WTC11 (cell line): ENCODE results near the gene AFM. TPM values are rescaled to one million over a fixed set of nuclear protein-coding genes. Genes with fewer than 3 reads are reported as not detected.

Experiments
- ATAC-seq: fragments of 200-7000 bp; cut with Tn5 transposase; 2 replicates; pipeline ENCODE4 v1.10.0; 2021; ENCODE audit warnings: mild to moderate bottlenecking, moderate library complexity
- CTCF ChIA-PET: fragments of 300-600 bp; sonication (Branson Sonifier 250); formaldehyde crosslinking; loops from one replicate; lab custom pipeline; 2021; ENCODE audit warnings: antibody characterized with exemption; lab: Charles Lee
- POLR2A ChIA-PET: fragments of 350-600 bp; sonication (Branson Sonifier 250); formaldehyde crosslinking; loops from one replicate; lab custom pipeline; 2021; ENCODE audit warnings: antibody characterized with exemption; lab: Charles Lee
- DNase-seq: peaks from one replicate; pipeline ENCODE4 v3.0.0; 2021; ENCODE audit warnings: low spot score
- H3K27ac Mint-ChIP-seq: 2 replicates; pipeline ENCODE4 v1.8.0; 2021; ENCODE audit warnings: mixed read lengths
- H3K27me3 Mint-ChIP-seq: 2 replicates; pipeline ENCODE4 v1.8.0; 2021; ENCODE audit warnings: low read depth, mild to moderate bottlenecking, moderate library complexity, mixed read lengths
- H3K36me3 Mint-ChIP-seq: 2 replicates; pipeline ENCODE4 v1.8.0; 2021; ENCODE audit warnings: mixed read lengths
- H3K4me1 Mint-ChIP-seq: 2 replicates; pipeline ENCODE4 v1.8.0; 2022; ENCODE audit warnings: mixed read lengths
- H3K4me3 Mint-ChIP-seq: 2 replicates; pipeline ENCODE4 v1.8.0; 2021; ENCODE audit warnings: mild to moderate bottlenecking, moderate library complexity, mixed read lengths
- H3K9me3 Mint-ChIP-seq: 2 replicates; pipeline ENCODE4 v1.8.0; 2021; ENCODE audit warnings: mixed read lengths
- AR ChIP-seq: fragments of 250-450 bp; sonication (Bioruptor Pico); IDR thresholded peaks from 2 replicates; pipeline ENCODE4 v1.9.0; 2021; ENCODE audit warnings: mild to moderate bottlenecking
- ESRRA ChIP-seq: sonication (generic); formaldehyde crosslinking; IDR thresholded peaks from 2 replicates; pipeline ENCODE4 v1.8.1; 2022; ENCODE audit warnings: mild to moderate bottlenecking, missing genetic modification reagents, borderline replicate concordance
- GRHL2 ChIP-seq: fragments of 250-450 bp; sonication (Bioruptor Pico); IDR thresholded peaks from 2 replicates; pipeline ENCODE4 v1.8.0; 2022; ENCODE audit warnings: mild to moderate bottlenecking, moderate library complexity; ENCODE audit not compliant: insufficient replicate concordance, severe bottlenecking
- HMGXB4 ChIP-seq: sonication (generic); formaldehyde crosslinking; IDR thresholded peaks from 2 replicates; pipeline ENCODE4 v1.8.1; 2023; ENCODE audit warnings: mild to moderate bottlenecking, moderate library complexity, missing genetic modification reagents
- IRF2 ChIP-seq: sonication (generic); formaldehyde crosslinking; IDR thresholded peaks from 2 replicates; pipeline ENCODE4 v1.8.0; 2022; ENCODE audit warnings: low read depth, missing genetic modification reagents, borderline replicate concordance
- NFATC4 ChIP-seq: fragments of 250-450 bp; sonication (Bioruptor Pico); IDR thresholded peaks from 2 replicates; pipeline ENCODE4 v1.9.0; 2021; ENCODE audit warnings: mild to moderate bottlenecking
- NFE2L1 ChIP-seq: sonication (generic); formaldehyde crosslinking; IDR thresholded peaks from 2 replicates; pipeline ENCODE4 v1.8.1; 2023; ENCODE audit warnings: missing genetic modification reagents
- RELA ChIP-seq: sonication (generic); formaldehyde crosslinking; IDR thresholded peaks from 2 replicates; pipeline ENCODE4 v1.8.1; 2022; ENCODE audit warnings: missing genetic modification reagents, mild to moderate bottlenecking, borderline replicate concordance
- RORB ChIP-seq: fragments of 250-450 bp; sonication (Bioruptor Pico); IDR thresholded peaks from 2 replicates; pipeline ENCODE4 v1.9.0; 2021; ENCODE audit warnings: mild to moderate bottlenecking
- TCF7 ChIP-seq: sonication (generic); formaldehyde crosslinking; IDR thresholded peaks from 2 replicates; pipeline ENCODE4 v1.8.0; 2022; ENCODE audit warnings: mild to moderate bottlenecking, low read depth, missing genetic modification reagents, moderate library complexity
- TEAD1 ChIP-seq: sonication (generic); formaldehyde crosslinking; IDR thresholded peaks from 2 replicates; pipeline ENCODE4 v1.8.0; 2022; ENCODE audit warnings: mild to moderate bottlenecking, missing genetic modification reagents
- TP53 ChIP-seq: sonication (generic); formaldehyde crosslinking; IDR thresholded peaks from 2 replicates; pipeline ENCODE4 v1.8.1; 2023; ENCODE audit warnings: mild to moderate bottlenecking, missing genetic modification reagents
- ZNF671 ChIP-seq: fragments of 250-450 bp; sonication (Bioruptor Pico); IDR thresholded peaks from 2 replicates; pipeline ENCODE4 v1.8.0; 2021; ENCODE audit warnings: mild to moderate bottlenecking
- total RNA-seq: library from RNA; stranded (reverse); gene quantifications from 3 replicates; pipeline ENCODE4 v1.2.3, GENCODE V29; 2021
- TF ChIP-seq, protein P1 (sequence below): fragments of 250-450 bp; sonication (Bioruptor Pico); IDR thresholded peaks from 2 replicates; pipeline ENCODE4 v1.9.0; 2021; ENCODE audit warnings: mild to moderate bottlenecking, borderline replicate concordance
- TF ChIP-seq, protein P2 (sequence below): sonication (generic); formaldehyde crosslinking; IDR thresholded peaks from 2 replicates; pipeline ENCODE4 v1.8.1; 2022; ENCODE audit warnings: missing genetic modification reagents, borderline replicate concordance
- TF ChIP-seq, protein P3 (sequence below): fragments of 250-450 bp; sonication (Bioruptor Pico); IDR thresholded peaks from 2 replicates; pipeline ENCODE4 v1.8.0; 2021; ENCODE audit warnings: mild to moderate bottlenecking
- TF ChIP-seq, protein P4 (sequence below): sonication (generic); formaldehyde crosslinking; IDR thresholded peaks from 2 replicates; pipeline ENCODE4 v1.8.1; 2023; ENCODE audit warnings: mild to moderate bottlenecking, missing genetic modification reagents, moderate library complexity
- TF ChIP-seq, protein P5 (sequence below): sonication (generic); formaldehyde crosslinking; IDR thresholded peaks from 2 replicates; pipeline ENCODE4 v1.8.0; 2022; ENCODE audit warnings: mild to moderate bottlenecking, missing genetic modification reagents
- TF ChIP-seq, protein P6 (sequence below): fragments of 200-600 bp; IDR thresholded peaks from 2 replicates; pipeline ENCODE4 v1.8.0; 2022; ENCODE audit warnings: antibody characterized with exemption

The AFM gene
- total RNA-seq, 1 experiment from 2014 or later, result not detected

- no peak for TF ChIP-seq AR (CRISPR knock-in tag)
- no peak for TF ChIP-seq RORB
- TF ChIP-seq ZNF671, result no peak
- TF ChIP-seq, protein P1, sequence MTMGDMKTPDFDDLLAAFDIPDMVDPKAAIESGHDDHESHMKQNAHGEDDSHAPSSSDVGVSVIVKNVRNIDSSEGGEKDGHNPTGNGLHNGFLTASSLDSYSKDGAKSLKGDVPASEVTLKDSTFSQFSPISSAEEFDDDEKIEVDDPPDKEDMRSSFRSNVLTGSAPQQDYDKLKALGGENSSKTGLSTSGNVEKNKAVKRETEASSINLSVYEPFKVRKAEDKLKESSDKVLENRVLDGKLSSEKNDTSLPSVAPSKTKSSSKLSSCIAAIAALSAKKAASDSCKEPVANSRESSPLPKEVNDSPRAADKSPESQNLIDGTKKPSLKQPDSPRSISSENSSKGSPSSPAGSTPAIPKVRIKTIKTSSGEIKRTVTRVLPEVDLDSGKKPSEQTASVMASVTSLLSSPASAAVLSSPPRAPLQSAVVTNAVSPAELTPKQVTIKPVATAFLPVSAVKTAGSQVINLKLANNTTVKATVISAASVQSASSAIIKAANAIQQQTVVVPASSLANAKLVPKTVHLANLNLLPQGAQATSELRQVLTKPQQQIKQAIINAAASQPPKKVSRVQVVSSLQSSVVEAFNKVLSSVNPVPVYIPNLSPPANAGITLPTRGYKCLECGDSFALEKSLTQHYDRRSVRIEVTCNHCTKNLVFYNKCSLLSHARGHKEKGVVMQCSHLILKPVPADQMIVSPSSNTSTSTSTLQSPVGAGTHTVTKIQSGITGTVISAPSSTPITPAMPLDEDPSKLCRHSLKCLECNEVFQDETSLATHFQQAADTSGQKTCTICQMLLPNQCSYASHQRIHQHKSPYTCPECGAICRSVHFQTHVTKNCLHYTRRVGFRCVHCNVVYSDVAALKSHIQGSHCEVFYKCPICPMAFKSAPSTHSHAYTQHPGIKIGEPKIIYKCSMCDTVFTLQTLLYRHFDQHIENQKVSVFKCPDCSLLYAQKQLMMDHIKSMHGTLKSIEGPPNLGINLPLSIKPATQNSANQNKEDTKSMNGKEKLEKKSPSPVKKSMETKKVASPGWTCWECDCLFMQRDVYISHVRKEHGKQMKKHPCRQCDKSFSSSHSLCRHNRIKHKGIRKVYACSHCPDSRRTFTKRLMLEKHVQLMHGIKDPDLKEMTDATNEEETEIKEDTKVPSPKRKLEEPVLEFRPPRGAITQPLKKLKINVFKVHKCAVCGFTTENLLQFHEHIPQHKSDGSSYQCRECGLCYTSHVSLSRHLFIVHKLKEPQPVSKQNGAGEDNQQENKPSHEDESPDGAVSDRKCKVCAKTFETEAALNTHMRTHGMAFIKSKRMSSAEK (CRISPR knock-in tag), result no peak
- TF ChIP-seq, protein P2, sequence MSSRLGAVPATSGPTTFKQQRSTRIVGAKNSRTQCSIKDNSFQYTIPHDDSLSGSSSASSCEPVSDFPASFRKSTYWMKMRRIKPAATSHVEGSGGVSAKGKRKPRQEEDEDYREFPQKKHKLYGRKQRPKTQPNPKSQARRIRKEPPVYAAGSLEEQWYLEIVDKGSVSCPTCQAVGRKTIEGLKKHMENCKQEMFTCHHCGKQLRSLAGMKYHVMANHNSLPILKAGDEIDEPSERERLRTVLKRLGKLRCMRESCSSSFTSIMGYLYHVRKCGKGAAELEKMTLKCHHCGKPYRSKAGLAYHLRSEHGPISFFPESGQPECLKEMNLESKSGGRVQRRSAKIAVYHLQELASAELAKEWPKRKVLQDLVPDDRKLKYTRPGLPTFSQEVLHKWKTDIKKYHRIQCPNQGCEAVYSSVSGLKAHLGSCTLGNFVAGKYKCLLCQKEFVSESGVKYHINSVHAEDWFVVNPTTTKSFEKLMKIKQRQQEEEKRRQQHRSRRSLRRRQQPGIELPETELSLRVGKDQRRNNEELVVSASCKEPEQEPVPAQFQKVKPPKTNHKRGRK (CRISPR knock-in tag), result no peak
- no peak for TF ChIP-seq IRF2 (CRISPR knock-in tag)
These were observed 52.2 kb downstream of the AFM start (continued) for GRCh38 chr4:73533515-73534422.

GRCh38 chr4:73538162-73538561, 56.6 kb downstream of the AFM start:
- POLR2A ChIA-PET, result no interaction called here
- CTCF ChIA-PET, result interaction anchor here (1.2 to 2.0 kb wide), 2 partner anchors 35 to 197 kb away, joined by 3 to 5 read pairs; no protein-coding TSS in a partner anchor
- H3K27me3 Mint-ChIP-seq, result no peaks in the 10 kb centered on the region

More at GRCh38 chr4:73538162-73538561, 56.6 kb downstream of the AFM start:
- Mint-ChIP-seq H3K9me3 (peaks cover 3% of the 10 kb centered on the region), H3K4me3 (no peak overlapping the region), H3K36me3 (no peaks in the 10 kb centered on the region), H3K27ac (no peak overlapping the region), H3K4me1 (no peaks in the 10 kb centered on the region)
- TF ChIP-seq, protein P3, sequence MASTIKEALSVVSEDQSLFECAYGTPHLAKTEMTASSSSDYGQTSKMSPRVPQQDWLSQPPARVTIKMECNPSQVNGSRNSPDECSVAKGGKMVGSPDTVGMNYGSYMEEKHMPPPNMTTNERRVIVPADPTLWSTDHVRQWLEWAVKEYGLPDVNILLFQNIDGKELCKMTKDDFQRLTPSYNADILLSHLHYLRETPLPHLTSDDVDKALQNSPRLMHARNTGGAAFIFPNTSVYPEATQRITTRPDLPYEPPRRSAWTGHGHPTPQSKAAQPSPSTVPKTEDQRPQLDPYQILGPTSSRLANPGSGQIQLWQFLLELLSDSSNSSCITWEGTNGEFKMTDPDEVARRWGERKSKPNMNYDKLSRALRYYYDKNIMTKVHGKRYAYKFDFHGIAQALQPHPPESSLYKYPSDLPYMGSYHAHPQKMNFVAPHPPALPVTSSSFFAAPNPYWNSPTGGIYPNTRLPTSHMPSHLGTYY (CRISPR knock-in tag), result no peak
- TF ChIP-seq TCF7 (CRISPR knock-in tag) (no peak), HMGXB4 (CRISPR knock-in tag) (no peak), TEAD1 (CRISPR knock-in tag) (no peak), NFE2L1 (no peak), ESRRA (CRISPR knock-in tag) (no peak), RELA (CRISPR knock-in tag) (no peak), TP53 (CRISPR knock-in tag) (no peak), NFATC4 (CRISPR knock-in tag) (no peak), RORB (no peak), GRHL2 (CRISPR knock-in tag) (no peak), IRF2 (CRISPR knock-in tag) (no peak)
- TF ChIP-seq, protein P4, sequence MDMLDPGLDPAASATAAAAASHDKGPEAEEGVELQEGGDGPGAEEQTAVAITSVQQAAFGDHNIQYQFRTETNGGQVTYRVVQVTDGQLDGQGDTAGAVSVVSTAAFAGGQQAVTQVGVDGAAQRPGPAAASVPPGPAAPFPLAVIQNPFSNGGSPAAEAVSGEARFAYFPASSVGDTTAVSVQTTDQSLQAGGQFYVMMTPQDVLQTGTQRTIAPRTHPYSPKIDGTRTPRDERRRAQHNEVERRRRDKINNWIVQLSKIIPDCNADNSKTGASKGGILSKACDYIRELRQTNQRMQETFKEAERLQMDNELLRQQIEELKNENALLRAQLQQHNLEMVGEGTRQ (CRISPR knock-in tag), result no peak
- TF ChIP-seq, protein P5, sequence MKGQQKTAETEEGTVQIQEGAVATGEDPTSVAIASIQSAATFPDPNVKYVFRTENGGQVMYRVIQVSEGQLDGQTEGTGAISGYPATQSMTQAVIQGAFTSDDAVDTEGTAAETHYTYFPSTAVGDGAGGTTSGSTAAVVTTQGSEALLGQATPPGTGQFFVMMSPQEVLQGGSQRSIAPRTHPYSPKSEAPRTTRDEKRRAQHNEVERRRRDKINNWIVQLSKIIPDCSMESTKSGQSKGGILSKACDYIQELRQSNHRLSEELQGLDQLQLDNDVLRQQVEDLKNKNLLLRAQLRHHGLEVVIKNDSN, result no peak
- TF ChIP-seq, protein P6, sequence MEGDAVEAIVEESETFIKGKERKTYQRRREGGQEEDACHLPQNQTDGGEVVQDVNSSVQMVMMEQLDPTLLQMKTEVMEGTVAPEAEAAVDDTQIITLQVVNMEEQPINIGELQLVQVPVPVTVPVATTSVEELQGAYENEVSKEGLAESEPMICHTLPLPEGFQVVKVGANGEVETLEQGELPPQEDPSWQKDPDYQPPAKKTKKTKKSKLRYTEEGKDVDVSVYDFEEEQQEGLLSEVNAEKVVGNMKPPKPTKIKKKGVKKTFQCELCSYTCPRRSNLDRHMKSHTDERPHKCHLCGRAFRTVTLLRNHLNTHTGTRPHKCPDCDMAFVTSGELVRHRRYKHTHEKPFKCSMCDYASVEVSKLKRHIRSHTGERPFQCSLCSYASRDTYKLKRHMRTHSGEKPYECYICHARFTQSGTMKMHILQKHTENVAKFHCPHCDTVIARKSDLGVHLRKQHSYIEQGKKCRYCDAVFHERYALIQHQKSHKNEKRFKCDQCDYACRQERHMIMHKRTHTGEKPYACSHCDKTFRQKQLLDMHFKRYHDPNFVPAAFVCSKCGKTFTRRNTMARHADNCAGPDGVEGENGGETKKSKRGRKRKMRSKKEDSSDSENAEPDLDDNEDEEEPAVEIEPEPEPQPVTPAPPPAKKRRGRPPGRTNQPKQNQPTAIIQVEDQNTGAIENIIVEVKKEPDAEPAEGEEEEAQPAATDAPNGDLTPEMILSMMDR, result no peak
- DNase-seq (no peak), ATAC-seq (no peak)
